ENCODE results near the gene CACTIN.
A peak's percentile ranks its signal among the peaks of the same experiment; 100 is the strongest.

Gene CACTIN

DNA sequence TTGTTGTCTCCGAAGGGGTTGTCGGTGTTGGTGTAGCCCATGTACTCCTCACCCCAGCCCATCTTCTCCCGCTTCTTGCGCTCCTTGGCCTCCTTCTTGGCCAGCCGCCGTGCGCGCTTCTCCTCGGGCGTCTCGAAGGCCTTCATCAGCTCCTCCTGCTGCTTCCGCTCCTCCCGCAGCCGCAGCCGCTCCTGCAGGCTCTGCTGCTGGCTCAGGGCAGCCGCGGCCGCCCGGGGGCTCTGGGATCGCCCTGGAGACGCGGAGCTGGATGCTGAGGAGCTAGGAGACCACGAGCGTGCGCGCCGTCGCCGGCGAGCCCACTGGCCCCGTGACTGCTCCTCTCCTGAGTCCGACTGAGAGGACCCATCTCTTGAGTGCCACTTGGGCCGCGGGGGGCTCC lies 2.9 kb downstream of the CACTIN start:
- ATAC-seq, result no peak

DNA sequence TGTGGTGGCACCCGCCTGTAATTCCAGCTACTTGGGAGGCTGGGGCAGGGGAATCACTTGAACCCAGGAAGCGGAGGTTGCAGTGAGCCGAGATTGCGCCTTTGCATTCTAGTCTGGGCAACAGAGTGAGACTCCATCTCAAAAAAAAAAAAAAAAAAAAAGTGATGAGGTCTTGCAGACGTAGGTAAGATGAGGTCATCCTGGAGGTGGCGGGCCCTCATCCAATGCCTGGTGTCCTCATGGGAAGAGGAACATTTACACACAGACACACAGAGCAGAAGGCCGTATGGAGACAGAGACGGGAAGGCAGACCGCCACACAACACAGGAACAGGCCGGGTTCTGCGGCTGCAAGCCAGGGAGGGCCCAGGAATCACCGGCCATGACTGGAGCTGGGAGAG lies 4.4 kb downstream of the CACTIN start:
- ATAC-seq, result no peak

DNA sequence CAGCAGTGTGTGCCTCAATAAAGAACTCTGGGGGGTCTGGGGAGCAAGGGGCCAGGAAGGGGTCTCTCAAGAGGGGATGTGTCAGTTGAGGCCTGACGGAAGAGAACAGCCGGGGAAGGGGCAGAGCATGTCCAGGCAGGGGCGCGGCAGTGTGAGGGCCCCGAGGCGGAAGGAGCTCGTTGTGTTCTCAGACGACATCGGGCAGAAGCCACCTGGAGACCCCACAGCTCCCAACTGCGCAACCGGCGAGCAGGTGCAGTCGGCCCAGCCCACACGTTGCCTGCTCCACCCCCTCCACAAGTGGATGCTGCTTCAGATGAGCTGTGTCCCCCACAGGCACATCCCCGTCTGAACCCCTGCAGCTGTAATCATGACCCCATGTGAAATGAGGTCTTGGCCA lies 4.9 kb downstream of the CACTIN start:
- no peak for ATAC-seq

DNA sequence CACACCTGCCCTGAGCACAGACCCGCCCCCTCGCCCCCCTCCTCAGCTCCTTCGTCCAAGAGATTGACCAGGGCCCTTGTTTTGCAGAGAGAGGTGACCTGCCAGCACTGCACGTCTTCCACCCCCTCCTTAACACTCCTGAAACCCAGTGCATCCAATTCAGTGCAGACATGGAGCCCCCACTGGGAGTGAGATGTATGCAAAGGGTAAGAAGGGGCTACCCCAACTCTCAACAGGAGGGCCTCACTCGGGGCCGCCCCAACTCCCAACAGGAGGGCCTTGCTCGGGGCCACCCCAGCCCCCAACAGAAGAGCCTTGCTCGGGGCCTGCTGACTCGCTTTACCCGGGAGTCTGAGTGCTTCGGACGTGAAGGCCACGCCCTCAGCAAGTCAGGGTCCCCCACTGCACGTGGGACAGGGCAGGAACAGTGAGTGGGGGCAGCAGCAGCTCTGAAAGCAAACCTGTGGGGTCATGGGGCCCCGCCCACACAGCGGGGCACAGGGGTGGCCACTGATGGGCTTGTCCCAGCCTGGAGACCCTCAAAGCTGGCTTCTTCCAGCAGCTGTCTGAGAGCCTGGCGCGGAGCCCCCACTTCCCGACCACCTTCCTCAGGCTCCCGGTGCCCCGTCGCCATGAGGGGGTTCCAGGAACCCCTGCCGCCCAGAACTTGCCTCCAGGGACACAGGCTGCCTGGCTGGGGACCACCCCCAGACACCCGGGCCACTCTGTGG lies 5.6 kb downstream of the CACTIN start:
- no peak for ATAC-seq

DNA sequence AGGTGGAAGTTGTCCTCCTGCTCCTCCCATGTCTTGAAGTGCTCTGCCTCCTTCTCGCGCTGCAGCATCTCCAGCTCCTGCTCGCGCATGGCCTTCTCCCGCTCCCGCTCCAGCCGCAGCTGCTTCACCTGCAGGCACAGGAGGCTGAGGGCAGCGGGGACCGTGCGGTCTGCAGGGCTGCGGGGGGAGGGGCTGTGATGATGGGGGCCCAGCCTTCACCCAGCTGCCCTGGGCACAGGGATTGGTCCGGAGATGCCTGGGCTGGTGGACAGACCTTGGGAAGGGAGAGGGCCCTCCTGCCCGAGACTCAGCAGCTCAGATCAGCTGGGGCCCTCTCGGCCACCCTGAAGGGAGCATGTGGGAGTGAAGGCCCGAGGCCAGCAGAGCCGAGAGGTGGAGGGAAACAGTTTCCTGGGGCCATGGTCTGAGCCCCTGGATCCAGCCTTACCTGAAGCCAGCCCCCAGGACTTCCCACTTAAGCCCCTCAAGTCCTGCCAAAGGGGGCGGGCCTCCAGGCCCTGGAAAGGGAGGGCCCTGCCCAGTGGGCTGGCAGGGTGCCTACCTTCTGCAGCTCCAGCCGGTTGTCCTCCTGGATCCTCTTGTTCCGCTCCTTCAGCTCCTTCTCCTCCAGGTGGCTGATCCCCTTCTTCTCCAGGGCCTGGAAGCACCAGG lies 6.3 kb downstream of the CACTIN start:
- no peak for ATAC-seq

DNA sequence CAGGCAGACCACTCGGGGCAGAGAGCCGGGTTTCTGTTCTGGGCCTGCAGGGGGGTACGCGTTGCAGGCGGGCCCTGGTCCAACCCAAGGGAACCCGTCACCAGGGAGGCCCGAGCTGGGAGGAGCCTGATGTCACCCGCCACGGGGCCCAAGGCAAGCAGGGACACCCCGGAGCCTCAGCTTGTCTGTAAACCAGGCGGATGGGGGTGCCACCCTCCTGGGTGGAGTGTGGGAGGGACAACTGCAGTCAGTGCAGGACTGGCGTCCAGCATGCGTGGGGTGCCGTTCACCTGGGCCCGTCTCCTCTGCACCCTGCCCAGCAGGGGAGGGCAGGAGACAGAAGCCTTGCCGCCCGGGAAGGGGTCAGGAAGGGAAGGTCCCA lies 7.0 kb downstream of the CACTIN start:
- ATAC-seq, result no peak

DNA sequence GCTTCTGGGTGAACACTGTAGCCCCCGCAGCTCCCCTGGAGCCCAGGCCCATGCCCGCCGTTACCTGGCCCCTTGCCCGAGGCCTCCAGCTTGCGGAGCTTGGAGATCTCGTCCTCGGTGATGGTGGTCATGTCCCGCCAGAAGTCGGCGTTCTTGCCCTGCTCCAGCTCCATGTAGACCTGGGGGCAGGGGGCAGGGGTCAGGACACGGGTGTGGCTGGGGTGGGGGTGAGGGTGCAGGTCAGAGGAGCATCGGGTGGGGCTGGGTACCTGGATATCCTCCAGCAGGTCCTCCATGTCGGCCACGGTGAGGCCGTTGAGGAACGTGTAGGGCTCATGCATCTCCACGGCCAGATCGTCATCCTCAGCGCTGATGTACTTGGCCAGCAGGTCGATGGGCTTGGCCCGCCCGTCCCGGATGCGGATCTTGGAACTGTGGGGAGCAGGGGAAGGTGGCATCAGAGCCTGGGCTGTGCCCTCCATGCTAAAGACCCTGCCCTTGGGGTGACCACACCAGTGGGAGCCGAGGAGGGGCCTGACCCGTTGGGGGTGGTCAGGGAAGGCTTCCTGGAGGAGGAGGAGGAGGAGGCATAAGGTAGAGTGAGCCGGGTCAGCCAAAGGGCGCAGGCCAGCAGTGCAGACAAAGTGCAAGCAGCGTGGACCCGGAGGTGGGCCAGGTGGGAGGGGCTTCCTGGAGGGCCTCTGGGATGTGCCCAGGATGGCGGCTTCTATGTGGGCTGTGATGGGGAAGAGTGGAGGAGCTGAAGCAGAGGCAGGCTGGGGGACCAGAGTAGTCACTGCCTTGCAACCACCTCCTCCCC lies 7.6 kb downstream of the CACTIN start:
- no peak for ATAC-seq

DNA sequence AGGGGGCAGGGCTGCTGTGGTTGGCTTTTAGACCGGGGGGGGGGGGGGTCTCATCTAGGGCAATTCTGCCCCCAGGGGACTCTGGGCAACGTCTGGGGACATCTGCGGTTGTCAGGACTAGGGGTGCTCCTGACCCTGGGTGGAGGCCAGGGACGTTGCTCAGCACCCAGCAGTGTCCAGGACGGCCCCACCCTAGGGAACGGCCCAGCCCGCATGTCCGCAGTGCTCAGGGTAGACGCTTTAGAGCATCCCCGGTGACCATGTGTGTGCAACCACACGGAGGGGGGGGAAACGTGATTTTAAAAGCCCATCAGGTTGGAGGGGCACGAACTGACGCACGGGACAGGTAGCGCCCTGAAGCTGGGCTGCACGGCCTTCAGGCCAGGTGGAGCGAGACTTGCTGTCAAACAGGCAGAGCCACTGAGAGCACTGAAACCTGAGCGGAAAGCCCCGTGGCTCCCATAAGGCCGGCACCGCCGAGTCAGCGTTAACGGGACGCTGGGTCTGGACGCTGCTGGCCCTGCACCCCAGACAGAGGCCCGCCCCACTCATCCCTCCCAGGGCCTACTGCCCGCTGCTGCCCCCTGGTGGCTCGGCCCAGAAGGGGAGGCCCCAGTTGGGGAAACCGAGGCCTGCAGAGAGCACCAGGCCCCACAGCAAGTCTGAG lies 8.3 kb downstream of the CACTIN start:
- ATAC-seq, result peak in 1 of 2 donors; percentile 49

DNA sequence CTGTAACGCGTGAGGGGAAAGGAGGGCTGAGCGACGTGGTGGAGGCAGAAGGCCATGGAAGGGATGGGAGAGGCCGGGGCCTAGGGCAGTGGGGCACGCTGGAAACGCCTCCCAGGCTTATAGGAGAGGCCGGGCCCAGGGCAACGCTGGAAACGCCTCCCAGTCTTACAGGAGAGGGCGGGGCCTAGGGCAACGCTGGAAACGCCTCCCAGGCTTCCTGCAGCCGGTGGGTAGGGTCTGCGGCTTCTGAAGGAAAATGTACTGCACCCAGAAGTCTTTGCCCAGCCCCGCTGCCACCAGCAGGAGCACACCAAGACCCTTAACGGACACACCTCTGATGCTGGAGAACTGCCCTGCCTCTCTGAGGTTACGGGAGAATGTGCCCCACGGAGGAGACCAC lies 9.1 kb downstream of the CACTIN start:
- ATAC-seq, result no peak

DNA sequence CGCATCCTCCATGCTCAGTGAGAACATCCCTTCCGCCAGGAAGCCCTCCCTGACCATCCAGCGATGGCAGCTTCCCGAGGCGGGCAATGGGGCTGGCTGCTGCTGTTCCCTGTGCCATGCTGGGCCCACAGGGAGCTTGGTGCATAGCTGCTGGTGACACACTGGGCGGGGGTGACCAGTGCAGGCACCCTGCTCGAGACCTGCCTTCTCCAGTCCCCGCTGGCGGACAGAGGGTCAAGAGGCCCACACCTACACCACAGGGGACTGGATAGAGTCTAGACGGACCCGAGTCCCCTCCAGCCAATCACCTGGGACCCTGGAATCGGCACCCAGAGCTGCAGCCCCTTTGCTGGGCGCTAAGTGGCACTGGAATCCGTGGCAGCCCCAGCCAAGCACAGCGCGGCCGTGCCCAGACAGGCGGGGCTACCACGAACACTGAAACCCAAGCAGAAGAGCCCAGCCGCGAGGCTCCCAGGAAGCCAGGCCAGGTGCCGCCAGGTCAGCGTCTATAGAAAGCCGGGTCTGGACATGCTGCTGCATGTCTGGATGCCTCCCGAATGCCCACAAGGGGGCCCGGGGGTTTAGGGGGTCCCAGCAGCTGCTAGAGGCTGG lies 11.0 kb downstream of the CACTIN start:
- ATAC-seq, result no peak

DNA sequence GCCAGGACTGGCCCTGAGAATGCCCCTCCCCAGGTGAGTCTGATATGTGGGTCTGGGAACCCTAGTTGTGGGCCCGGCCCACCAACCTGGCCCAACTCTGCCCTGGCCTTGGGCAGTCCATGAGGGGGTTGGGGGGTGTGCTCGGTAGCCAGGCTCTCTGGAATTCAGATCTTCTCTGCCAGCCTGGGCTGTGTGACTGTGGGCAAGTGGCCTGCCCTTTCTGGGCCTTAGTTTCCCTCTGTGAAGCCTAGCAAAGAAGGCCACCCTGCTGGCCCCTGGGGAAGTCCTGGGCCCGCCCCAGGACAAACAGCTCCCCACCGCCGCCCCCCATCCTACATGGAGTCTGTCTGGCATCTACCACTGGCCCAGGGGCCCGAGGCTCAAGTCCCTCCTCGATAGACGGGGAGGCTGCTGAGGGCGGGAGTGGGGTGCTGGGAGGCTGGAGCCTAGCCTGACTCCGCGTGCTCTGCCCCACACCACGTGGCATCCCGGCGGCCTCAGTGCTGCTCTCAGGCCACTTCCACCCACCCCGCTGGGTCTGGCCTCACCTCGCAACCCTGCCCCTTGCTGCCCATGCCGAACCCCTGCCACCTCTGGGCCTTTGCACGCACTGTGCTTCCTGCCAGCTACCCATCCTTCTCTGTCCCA lies 11.6 kb downstream of the CACTIN start:
- ATAC-seq, result no peak

DNA sequence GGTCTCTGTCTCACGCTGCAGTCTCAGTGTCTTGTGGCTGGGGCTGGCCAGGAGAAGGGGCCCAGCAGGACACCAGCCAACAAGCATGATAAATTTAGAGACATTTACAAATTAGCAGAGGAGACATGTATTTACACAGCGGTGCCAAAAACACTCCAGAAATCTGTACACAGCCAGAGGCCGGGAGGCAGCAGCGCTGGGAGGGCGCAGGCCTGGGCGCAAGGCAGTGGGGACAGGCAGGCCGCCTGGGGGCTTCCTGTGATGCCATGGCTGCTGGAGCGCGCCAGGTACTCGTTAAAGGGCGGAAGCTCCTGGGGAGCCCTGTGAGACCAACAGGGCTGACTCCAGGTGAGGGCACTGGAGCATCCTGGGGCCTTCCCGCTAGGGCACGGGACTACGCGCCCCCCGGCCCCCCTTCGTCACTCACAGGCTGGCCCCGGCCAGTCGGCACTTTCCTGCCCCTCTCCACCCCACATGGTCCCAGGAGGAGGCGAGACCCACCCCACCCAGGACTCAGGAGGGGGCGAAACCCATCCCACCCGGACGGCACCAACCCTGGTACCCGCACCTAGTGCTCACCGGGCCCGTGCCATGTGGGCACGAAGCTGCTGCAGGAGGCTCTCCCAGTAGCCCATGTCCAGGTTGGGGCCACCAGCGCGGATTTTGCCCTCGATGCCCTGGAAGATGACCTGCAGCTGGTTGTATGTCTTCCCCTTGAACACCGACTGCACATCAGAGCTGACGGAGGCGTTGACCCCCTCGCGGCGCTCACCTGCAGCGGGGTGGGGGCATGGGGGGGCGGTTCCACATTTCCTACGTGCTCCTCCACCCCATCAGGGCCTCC lies 12.6 kb downstream of the CACTIN start:
- no peak for ATAC-seq

DNA sequence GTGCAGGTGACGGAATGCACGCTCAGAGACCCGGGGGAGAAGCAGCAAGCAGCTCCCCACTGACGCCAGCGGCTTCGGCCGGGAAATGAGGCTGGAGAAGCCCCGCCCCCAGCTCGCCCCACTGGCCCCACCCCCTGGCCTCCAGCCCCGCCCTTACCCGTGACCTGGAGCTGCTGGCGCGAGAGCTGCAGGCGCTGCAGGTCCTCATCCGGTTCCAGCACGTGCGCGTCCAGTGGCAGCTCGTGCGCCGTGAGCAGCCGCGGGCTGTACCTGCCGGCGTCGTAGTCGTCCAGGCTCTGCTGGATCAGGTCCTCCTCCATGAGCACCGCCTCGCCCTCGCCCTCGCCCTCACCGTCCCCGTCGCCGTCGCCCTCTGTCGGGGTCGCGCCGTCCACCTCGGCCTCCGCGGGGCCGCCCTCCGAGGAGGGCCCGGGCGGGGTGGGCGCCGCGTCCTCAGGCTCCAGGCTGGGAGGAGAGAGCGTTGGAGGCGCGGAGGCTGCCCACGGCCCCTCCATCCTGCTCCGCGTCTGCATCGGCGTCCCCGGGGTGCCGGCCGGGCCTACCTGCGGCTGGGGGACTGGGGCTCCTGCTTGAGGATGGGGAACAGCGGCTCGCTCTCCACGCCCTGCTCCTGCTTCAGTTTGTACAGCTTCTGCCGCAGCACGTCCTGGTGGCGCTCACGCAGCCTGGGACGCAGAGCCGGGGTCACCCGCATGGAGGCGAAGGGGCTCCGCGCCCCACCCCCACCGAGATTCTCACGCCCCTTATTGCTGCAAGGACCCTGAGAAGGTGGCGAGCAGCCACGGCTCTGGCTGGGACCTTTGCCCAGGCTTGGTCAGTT lies 13.5 kb downstream of the CACTIN start:
- no peak for ATAC-seq

DNA sequence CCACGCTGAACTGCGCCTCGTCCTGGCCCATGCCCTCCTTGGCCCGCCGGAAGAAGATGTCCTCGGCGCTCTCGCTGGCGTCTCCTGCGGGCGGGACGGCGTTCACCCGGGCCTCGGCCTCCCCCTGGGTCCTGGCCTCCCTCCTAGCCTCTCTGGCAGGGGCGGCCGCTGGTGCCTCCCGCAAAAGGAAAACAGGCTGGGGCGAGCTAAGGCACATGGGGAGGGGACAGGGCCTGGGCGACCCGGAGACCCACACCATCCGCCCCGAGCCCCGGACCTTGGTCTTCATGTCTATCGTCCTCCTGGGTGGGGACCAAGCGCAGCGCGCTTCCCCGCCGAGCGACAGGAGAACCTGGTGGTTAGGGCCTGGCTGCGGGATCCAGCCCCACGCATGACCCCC lies 14.3 kb downstream of the CACTIN start:
- ATAC-seq, result no peak

DNA sequence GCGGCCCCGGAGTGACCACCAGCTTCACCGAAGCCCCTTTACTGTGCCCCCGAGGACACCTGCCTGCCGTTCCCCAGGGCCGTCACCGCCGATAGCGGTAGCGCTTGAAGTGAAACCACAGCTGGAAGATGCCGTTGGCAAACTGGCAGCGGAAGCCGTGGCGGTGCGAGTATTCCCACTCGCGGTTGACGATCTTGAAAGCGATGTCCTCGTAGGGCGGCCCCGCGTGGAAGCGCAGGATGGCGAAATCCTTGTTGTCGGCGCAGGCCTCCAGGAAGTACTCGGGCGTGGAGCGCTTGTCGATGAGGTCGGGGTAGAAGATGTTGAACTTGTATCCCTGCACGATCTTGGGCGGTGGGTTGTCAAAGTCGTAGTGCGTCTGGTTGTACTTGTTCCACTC lies 14.7 kb downstream of the CACTIN start:
- ATAC-seq, result no peak

DNA sequence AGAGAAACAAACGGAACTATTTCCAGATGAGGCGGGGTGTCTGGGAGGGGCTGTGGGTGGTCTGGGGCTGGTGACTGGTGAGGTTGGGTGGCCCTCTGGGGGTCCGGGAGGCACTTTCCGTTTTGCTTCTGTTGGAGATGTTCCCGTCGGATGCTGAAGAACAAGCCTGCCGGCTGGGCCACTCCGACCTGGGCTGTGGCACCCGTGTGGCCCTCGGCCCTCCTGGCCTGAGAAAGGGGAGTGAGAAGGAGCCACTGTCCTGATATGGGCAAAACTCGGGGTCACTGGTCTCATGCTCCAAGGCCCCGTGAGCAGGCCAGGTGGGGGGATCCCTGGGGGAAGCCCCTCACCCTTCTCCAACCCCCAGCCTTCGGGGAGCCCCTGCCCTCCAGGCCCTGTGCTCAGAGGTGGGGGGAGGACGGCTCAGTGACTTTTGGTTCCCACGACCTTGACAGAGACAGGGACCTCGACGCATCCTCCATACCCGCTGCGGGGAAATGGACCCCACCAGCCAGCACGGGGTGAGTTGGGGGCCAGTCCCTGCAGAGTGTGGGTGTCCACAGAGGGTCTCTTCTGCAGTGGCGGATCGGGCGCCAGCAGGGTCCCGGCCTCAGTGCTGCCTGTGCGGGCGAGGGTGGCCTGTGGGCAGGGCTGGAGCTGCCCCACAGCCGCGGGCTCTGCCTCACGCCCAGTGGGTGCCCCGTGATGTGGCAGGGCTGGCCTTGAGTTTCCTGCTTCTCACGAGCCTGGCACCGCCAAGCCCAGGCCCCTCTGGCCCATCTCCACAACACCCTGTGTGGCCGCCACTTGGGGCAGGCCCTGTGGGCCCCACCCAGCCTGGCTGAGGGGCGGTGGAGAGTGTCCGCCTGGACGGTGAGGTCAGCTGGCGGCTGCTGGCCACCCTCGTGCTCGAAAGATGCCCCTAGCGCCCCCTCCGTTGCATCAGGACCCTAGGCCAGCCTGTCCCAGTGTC lies 15.6 kb downstream of the CACTIN start:
- ATAC-seq, result no peak

DNA sequence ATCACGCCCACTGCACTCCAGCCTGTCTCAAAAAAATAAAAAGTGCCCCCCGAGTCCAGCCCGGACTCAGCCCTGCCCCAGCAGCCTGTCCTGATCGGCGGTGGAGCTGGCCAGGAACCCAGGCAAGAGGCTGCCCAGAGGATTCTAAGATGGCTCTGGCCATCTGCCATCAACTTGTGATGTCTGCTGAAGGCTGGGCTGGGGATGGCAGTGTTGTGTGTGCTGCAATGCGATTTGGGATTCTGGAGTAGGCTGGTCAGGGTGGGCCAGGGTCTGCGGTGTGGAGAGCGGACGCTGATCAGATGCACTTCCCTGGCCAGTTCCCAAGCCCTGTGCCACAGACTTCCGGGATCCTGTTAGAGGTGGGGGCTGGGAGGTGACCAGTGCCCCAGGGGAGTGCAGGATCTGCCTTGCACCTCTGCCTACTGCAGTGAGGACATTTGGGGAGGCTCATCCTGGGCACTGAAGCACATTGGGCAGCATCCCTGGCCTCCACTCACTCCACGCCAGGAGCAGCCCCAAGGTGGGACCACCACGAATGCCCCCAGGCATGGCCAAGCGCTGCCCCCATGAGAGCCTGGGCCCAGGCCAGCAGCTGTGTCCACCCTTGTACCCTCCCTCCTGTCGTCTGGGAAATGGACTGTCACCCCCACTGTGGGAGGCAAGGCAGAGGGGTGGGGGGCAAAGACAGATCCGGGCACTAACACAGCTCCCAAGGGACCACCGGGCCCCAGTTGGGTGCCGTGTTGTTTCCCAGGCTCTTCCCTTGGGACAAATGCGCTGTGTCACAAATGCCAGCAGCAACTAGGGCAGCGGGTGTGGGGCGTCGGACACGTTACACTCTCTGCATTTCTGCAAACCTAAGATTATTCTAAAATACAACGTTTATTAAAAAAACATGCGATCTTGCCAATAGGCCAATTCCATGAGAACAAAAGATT lies 16.5 kb downstream of the CACTIN start:
- no peak for ATAC-seq

DNA sequence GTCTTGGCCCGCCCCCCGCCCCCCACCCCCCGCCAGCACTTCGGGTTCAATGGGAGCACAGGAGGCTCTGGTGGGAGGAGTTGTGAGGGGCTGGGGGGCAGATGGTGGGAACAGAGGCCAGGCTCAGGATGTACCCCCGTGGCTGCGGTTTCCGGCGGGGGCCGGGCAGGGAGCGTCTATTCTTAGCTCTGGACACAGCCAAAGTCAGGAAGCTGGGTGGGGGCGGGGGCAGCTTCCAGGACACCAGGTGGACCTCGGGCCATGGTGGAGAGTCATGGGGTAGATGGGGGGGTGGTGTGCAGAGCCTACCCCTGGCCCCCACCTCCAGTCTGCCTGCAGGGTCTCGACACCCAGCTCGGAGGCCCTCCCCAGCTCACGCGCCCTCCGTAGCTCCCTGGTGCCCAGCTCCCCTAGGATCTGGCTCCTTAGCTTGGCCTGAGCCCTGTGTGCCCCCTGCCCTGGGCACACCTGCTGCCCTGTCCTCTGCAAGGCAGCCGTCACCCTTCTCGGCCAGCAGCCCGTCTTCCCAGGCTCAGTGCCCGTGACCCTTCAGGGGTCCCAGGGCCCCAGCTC lies 17.8 kb downstream of the CACTIN start:
- ATAC-seq, result no peak
